HEK293 (cell line): ENCODE results near the gene EXD2.

Experiments
- WT1 ChIP-seq: fragments of 450-650 bp; formaldehyde crosslinking; IDR thresholded peaks from 2 replicates; pipeline ENCODE4 v1.5.1; 2016; ENCODE audit warnings: missing biosample characterization, missing genetic modification characterization
- ZBTB20 ChIP-seq: fragments of 450-650 bp; formaldehyde crosslinking; IDR thresholded peaks from 2 replicates; pipeline ENCODE4 v1.5.1; 2016; ENCODE audit warnings: missing biosample characterization, missing genetic modification characterization
- ZNF133 ChIP-seq: fragments of 450-650 bp; formaldehyde crosslinking; IDR thresholded peaks from 2 replicates; pipeline ENCODE4 v1.5.1; 2016; ENCODE audit warnings: missing biosample characterization, missing genetic modification characterization
- ZNF677 ChIP-seq: fragments of 450-650 bp; IDR thresholded peaks from 2 replicates; pipeline ENCODE4 v1.5.0; 2018; ENCODE audit warnings: missing biosample characterization, mild to moderate bottlenecking, missing genetic modification characterization, moderate library complexity
- TF ChIP-seq, protein P1 (sequence below): fragments of 450-650 bp; formaldehyde crosslinking; IDR thresholded peaks from 2 replicates; pipeline ENCODE4 v1.5.1; 2016; ENCODE audit warnings: missing biosample characterization, missing genetic modification characterization
- TF ChIP-seq, protein P2 (sequence below): fragments of 450-650 bp; formaldehyde crosslinking; IDR thresholded peaks from 2 replicates; pipeline ENCODE4 v1.5.1; 2016; ENCODE audit warnings: missing biosample characterization, missing genetic modification characterization, borderline replicate concordance
- TF ChIP-seq, protein P3 (sequence below): fragments of 450-650 bp; formaldehyde crosslinking; IDR thresholded peaks from 2 replicates; pipeline ENCODE4 v1.5.1; 2017; ENCODE audit warnings: missing biosample characterization, missing genetic modification characterization

DNA sequence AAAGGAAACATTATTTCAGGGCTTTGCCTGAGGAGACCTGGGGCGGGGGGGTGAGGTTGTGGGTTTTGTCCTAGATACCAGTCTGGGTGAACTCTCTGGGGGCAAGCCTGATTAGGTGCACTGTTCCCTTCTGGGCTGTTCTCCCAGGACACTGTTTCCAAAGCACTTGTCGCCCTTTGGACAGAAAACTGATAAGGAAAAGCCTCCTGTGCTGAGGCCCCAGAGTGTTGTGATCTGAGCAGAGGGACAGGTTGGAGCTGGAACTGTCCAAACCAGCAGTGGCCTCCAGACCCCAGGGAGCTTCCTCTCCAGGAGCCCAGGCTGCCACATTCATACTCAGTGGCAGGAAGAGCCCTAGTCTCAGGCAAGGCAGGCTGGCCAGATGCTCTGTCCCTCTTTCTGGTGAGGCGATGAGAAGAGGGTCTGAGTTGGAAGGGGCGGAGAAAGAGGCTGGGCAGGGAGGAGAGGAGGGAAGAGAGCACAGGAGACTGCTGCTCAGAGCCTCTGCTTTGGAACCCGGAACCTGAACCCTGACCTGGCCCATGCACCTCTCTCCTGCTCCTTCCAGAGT, 70.5 kb downstream of the EXD2 start:
- TF ChIP-seq, protein P1, sequence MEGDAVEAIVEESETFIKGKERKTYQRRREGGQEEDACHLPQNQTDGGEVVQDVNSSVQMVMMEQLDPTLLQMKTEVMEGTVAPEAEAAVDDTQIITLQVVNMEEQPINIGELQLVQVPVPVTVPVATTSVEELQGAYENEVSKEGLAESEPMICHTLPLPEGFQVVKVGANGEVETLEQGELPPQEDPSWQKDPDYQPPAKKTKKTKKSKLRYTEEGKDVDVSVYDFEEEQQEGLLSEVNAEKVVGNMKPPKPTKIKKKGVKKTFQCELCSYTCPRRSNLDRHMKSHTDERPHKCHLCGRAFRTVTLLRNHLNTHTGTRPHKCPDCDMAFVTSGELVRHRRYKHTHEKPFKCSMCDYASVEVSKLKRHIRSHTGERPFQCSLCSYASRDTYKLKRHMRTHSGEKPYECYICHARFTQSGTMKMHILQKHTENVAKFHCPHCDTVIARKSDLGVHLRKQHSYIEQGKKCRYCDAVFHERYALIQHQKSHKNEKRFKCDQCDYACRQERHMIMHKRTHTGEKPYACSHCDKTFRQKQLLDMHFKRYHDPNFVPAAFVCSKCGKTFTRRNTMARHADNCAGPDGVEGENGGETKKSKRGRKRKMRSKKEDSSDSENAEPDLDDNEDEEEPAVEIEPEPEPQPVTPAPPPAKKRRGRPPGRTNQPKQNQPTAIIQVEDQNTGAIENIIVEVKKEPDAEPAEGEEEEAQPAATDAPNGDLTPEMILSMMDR (tag by site-specific recombination): no peak
- TF ChIP-seq, protein P2, sequence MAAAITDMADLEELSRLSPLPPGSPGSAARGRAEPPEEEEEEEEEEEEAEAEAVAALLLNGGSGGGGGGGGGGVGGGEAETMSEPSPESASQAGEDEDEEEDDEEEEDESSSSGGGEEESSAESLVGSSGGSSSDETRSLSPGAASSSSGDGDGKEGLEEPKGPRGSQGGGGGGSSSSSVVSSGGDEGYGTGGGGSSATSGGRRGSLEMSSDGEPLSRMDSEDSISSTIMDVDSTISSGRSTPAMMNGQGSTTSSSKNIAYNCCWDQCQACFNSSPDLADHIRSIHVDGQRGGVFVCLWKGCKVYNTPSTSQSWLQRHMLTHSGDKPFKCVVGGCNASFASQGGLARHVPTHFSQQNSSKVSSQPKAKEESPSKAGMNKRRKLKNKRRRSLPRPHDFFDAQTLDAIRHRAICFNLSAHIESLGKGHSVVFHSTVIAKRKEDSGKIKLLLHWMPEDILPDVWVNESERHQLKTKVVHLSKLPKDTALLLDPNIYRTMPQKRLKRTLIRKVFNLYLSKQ (tag by site-specific recombination): no peak
- no peak for TF ChIP-seq ZBTB20 (tag by site-specific recombination)
- TF ChIP-seq ZNF133: no peak
- TF ChIP-seq WT1: no peak
- TF ChIP-seq, protein P3, sequence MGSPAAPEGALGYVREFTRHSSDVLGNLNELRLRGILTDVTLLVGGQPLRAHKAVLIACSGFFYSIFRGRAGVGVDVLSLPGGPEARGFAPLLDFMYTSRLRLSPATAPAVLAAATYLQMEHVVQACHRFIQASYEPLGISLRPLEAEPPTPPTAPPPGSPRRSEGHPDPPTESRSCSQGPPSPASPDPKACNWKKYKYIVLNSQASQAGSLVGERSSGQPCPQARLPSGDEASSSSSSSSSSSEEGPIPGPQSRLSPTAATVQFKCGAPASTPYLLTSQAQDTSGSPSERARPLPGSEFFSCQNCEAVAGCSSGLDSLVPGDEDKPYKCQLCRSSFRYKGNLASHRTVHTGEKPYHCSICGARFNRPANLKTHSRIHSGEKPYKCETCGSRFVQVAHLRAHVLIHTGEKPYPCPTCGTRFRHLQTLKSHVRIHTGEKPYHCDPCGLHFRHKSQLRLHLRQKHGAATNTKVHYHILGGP: no peak
- TF ChIP-seq ZNF677 (tag by site-specific recombination): no peak
